ENCODE results near the gene FAM50B. TPM values are rescaled to one million over a fixed set of nuclear protein-coding genes. Genes with fewer than 3 reads are reported as not detected.

FAM50B gene
- total RNA-seq, 1 experiment from 2014 or later, result 14.3 TPM

GRCh38 chr6:3871515-3871914, 22.3 kb downstream of the FAM50B start:
- no peaks in the 10 kb centered on the region for H3K9me2 ChIP-seq (ENCODE audit: insufficient read depth)
- H3K9me3 ChIP-seq (ENCODE audit: insufficient read depth, low read depth), result no peaks in the 10 kb centered on the region
- H3K27me3 ChIP-seq (ENCODE audit: insufficient read depth, low read depth), result no peaks in the 10 kb centered on the region
- TF ChIP-seq EZH2 (IDR thresholded peaks at IDR 0.05; ENCODE audit: low read depth) (no peak), CTCF (conservative IDR thresholded peaks at IDR 0.05) (no peak)
- no peaks in the 10 kb centered on the region for H4K20me1 ChIP-seq (ENCODE audit: insufficient read depth)
- no peaks in the 10 kb centered on the region for H3K36me3 ChIP-seq (ENCODE audit: low read depth)
- no TSS peak for BruUV-seq (replicated peaks)
- H3K4me3 ChIP-seq, result no peak overlapping the region
- no peak for DNase-seq
- H2AFZ ChIP-seq, result no peak overlapping the region
- no peak overlapping the region for H3K27ac ChIP-seq
- H3F3A ChIP-seq (ENCODE audit: insufficient read depth, low read depth), result no peaks in the 10 kb centered on the region
- intact Hi-C loops (cut with micrococcal nuclease; ENCODE audit: unreplicated experiment), result no loop called here
- H3K79me2 ChIP-seq (ENCODE audit: low read depth), result no peaks in the 10 kb centered on the region
- no peak overlapping the region for H3K4me2 ChIP-seq
- no peaks in the 10 kb centered on the region for H3K4me1 ChIP-seq (replicated peaks; ENCODE audit: insufficient read depth)
- ChIA-PET POLR2A (ENCODE audit: unreplicated experiment) (interaction anchor here (0.6 kb wide), 1 partner anchor 21 kb away, joined by 4 read pairs; no protein-coding TSS in a partner anchor), CTCF (interaction anchor here (0.6 kb wide), 1 partner anchor 11 kb away, joined by 3 read pairs; no protein-coding TSS in a partner anchor)

GRCh38 chr6:3871939-3872338, 22.8 kb downstream of the FAM50B start:
- no TSS peak for BruUV-seq (replicated peaks)
- DNase-seq, result no peak
- no peak overlapping the region for H3K4me3 ChIP-seq
- no peaks in the 10 kb centered on the region for H3K79me2 ChIP-seq (ENCODE audit: low read depth)
- no peaks in the 10 kb centered on the region for H3K4me1 ChIP-seq (replicated peaks; ENCODE audit: insufficient read depth)
- H3K9me2 ChIP-seq (ENCODE audit: insufficient read depth), result no peaks in the 10 kb centered on the region
- H3K9me3 ChIP-seq (ENCODE audit: insufficient read depth, low read depth), result no peaks in the 10 kb centered on the region
- H3K27ac ChIP-seq, result no peak overlapping the region
- intact Hi-C loops (cut with micrococcal nuclease; ENCODE audit: unreplicated experiment), result no loop called here
- no peak overlapping the region for H3K4me2 ChIP-seq
- H3K36me3 ChIP-seq (ENCODE audit: low read depth), result no peaks in the 10 kb centered on the region
- no peaks in the 10 kb centered on the region for H3K27me3 ChIP-seq (ENCODE audit: insufficient read depth, low read depth)
- no peak overlapping the region for H2AFZ ChIP-seq
- ChIA-PET CTCF (interaction anchor here (0.6 kb wide), 1 partner anchor 11 kb away, joined by 3 read pairs; no protein-coding TSS in a partner anchor), POLR2A (ENCODE audit: unreplicated experiment) (no interaction called here)
- no peak for TF ChIP-seq EZH2 (IDR thresholded peaks at IDR 0.05; ENCODE audit: low read depth)
- no peak for TF ChIP-seq CTCF (conservative IDR thresholded peaks at IDR 0.05)
- no peaks in the 10 kb centered on the region for H3F3A ChIP-seq (ENCODE audit: insufficient read depth, low read depth)
- H4K20me1 ChIP-seq (ENCODE audit: insufficient read depth), result no peaks in the 10 kb centered on the region

GRCh38 chr6:3872370-3872854, 23.2 kb downstream of the FAM50B start:
- CTCF ChIA-PET, result interaction anchor here (0.6 kb wide), 1 partner anchor 11 kb away, joined by 3 read pairs; no protein-coding TSS in a partner anchor
- intact Hi-C loops (cut with micrococcal nuclease; ENCODE audit: unreplicated experiment), result no loop called here

More at GRCh38 chr6:3872370-3872854, 23.2 kb downstream of the FAM50B start:
- H3K27ac ChIP-seq, result no peak overlapping the region
- H3F3A ChIP-seq (ENCODE audit: insufficient read depth, low read depth), result no peaks in the 10 kb centered on the region
- no peaks in the 10 kb centered on the region for H4K20me1 ChIP-seq (ENCODE audit: insufficient read depth)
- DNase-seq, result no peak
- H3K4me2 ChIP-seq, result no peak overlapping the region
- H3K4me3 ChIP-seq, result no peak overlapping the region
- POLR2A ChIA-PET (ENCODE audit: unreplicated experiment), result no interaction called here
- no peak overlapping the region for H2AFZ ChIP-seq
- no peaks in the 10 kb centered on the region for H3K9me3 ChIP-seq (ENCODE audit: insufficient read depth, low read depth)
- no peaks in the 10 kb centered on the region for H3K9me2 ChIP-seq (ENCODE audit: insufficient read depth)
- H3K36me3 ChIP-seq (ENCODE audit: low read depth), result no peaks in the 10 kb centered on the region
- BruUV-seq (replicated peaks), result no TSS peak
- no peaks in the 10 kb centered on the region for H3K27me3 ChIP-seq (ENCODE audit: insufficient read depth, low read depth)
- TF ChIP-seq EZH2 (IDR thresholded peaks at IDR 0.05; ENCODE audit: low read depth) (no peak), CTCF (conservative IDR thresholded peaks at IDR 0.05) (no peak)
- H3K4me1 ChIP-seq (replicated peaks; ENCODE audit: insufficient read depth), result no peaks in the 10 kb centered on the region
- no peaks in the 10 kb centered on the region for H3K79me2 ChIP-seq (ENCODE audit: low read depth)

Measured in PC-9 (cell line).